Measurements from ENCODE around the gene TEC.

Gene TEC

DNA sequence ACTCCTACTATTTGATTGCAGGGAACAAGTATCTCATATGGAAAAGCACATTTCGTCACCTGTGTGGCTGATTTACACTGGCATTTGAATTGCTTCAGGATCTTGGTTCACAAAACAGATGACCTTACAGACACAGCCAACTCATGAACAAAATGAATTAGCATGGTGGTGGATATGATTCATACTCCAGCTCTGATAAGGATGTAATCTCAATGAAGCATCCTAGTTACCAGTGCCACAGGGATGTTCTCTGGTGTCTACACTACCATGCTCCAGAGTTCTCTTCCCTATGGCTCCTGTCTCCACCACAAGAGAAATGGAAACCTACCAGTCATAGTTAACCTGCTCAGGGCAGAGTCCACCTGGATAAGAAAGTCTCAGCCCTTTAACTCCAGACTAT lies 40.7 kb downstream of the TEC start:
- peaks cover 5% of the 10 kb centered on the region; the same call in 1 of the 2 replicates for H3K4me1 ChIP-seq (ENCODE audit: low read length)
- DNase-seq = no peak
- TF ChIP-seq, protein P1, sequence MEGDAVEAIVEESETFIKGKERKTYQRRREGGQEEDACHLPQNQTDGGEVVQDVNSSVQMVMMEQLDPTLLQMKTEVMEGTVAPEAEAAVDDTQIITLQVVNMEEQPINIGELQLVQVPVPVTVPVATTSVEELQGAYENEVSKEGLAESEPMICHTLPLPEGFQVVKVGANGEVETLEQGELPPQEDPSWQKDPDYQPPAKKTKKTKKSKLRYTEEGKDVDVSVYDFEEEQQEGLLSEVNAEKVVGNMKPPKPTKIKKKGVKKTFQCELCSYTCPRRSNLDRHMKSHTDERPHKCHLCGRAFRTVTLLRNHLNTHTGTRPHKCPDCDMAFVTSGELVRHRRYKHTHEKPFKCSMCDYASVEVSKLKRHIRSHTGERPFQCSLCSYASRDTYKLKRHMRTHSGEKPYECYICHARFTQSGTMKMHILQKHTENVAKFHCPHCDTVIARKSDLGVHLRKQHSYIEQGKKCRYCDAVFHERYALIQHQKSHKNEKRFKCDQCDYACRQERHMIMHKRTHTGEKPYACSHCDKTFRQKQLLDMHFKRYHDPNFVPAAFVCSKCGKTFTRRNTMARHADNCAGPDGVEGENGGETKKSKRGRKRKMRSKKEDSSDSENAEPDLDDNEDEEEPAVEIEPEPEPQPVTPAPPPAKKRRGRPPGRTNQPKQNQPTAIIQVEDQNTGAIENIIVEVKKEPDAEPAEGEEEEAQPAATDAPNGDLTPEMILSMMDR (IDR thresholded peaks at IDR 0.05; ENCODE audit: low read length) = no peak
- TF ChIP-seq EZH2 (optimal IDR thresholded peaks at IDR 0.05; ENCODE audit: low read depth, low read length) (no peak), EZH2phosphoT487 (IDR thresholded peaks at IDR 0.05; ENCODE audit: low read length) (no peak)

GRCh38 chr4:48227662-48228061 lies 42.0 kb downstream of the TEC start:
- no peaks in the 10 kb centered on the region for H4K20me1 ChIP-seq (ENCODE audit: insufficient read depth, low read length)
- H3K9me3 ChIP-seq (replicated peaks; ENCODE audit: insufficient read depth, low read length) = no peaks in the 10 kb centered on the region
- no peak overlapping the region for H3K9ac ChIP-seq (ENCODE audit: low read length)
- H3K27ac ChIP-seq (ENCODE audit: low read length) = no peak overlapping the region
- no peak for TF ChIP-seq EZH2 (optimal IDR thresholded peaks at IDR 0.05; ENCODE audit: low read depth, low read length)
- TF ChIP-seq EZH2phosphoT487 (IDR thresholded peaks at IDR 0.05; ENCODE audit: low read length) = no peak
- peaks cover 78% of the 10 kb centered on the region for H3K79me2 ChIP-seq (ENCODE audit: low read length)
- DNase-seq = no peak
- no peak overlapping the region for H3K4me2 ChIP-seq (ENCODE audit: low read depth, low read length)
- no peak overlapping the region for H2AFZ ChIP-seq (ENCODE audit: low read length)
- H3F3A ChIP-seq (ENCODE audit: insufficient read depth, low read length) = no peaks in the 10 kb centered on the region
- no peaks in the 10 kb centered on the region for H3K9me2 ChIP-seq (replicated peaks; ENCODE audit: insufficient read depth, low read length)
- H3K27me3 ChIP-seq (replicated peaks; ENCODE audit: insufficient read depth, low read length) = no peaks in the 10 kb centered on the region
- no peaks in the 10 kb centered on the region for H3K4me1 ChIP-seq (ENCODE audit: low read length)
- no peak overlapping the region for H3K4me3 ChIP-seq (ENCODE audit: low read length)
- 0 out of 2 replicates have a peak, but pooled peaks cover 6% of the 10 kb centered on the region for H3K36me3 ChIP-seq (replicated peaks; ENCODE audit: insufficient read depth, low read length)

More for the DNA sequence above, 40.7 kb downstream of the TEC start:
- Histone ChIP-seq H3K9me2 (replicated peaks; ENCODE audit: insufficient read depth, low read length) (no peaks in the 10 kb centered on the region), H2AFZ (ENCODE audit: low read length) (no peak overlapping the region), H3F3A (ENCODE audit: insufficient read depth, low read length) (no peaks in the 10 kb centered on the region), H4K20me1 (ENCODE audit: insufficient read depth, low read length) (no peaks in the 10 kb centered on the region), H3K27ac (ENCODE audit: low read length) (no peak overlapping the region), H3K27me3 (replicated peaks; ENCODE audit: insufficient read depth, low read length) (no peaks in the 10 kb centered on the region), H3K9me3 (replicated peaks; ENCODE audit: insufficient read depth, low read length) (no peaks in the 10 kb centered on the region), H3K4me3 (ENCODE audit: low read length) (no peak overlapping the region), H3K36me3 (replicated peaks; ENCODE audit: insufficient read depth, low read length) (0 out of 2 replicates have a peak, but pooled peaks cover 2% of the 10 kb centered on the region), H3K79me2 (ENCODE audit: low read length) (peaks cover 81% of the 10 kb centered on the region), H3K9ac (ENCODE audit: low read length) (no peak overlapping the region), H3K4me2 (ENCODE audit: low read depth, low read length) (no peak overlapping the region)

GRCh38 chr4:48226199-48226598 lies 43.4 kb downstream of the TEC start:
- no peaks in the 10 kb centered on the region for H3K4me1 ChIP-seq (ENCODE audit: low read length)
- H3K4me2 ChIP-seq (ENCODE audit: low read depth, low read length) = no peak overlapping the region
- no peak overlapping the region for H3K4me3 ChIP-seq (ENCODE audit: low read length)

More at GRCh38 chr4:48226199-48226598, 43.4 kb downstream of the TEC start:
- Histone ChIP-seq H3K79me2 (ENCODE audit: low read length) (peaks cover 80% of the 10 kb centered on the region), H2AFZ (ENCODE audit: low read length) (no peak overlapping the region), H3K27ac (ENCODE audit: low read length) (no peak overlapping the region), H3K9me3 (replicated peaks; ENCODE audit: insufficient read depth, low read length) (no peaks in the 10 kb centered on the region), H3F3A (ENCODE audit: insufficient read depth, low read length) (no peaks in the 10 kb centered on the region), H3K36me3 (replicated peaks; ENCODE audit: insufficient read depth, low read length) (0 out of 2 replicates have a peak, but pooled peaks cover 6% of the 10 kb centered on the region), H3K9me2 (replicated peaks; ENCODE audit: insufficient read depth, low read length) (no peaks in the 10 kb centered on the region), H4K20me1 (ENCODE audit: insufficient read depth, low read length) (no peaks in the 10 kb centered on the region), H3K9ac (ENCODE audit: low read length) (no peak overlapping the region), H3K27me3 (replicated peaks; ENCODE audit: insufficient read depth, low read length) (no peaks in the 10 kb centered on the region)
- no peak for DNase-seq
- TF ChIP-seq, protein P1 (IDR thresholded peaks at IDR 0.05; ENCODE audit: low read length) = no peak
- TF ChIP-seq EZH2 (optimal IDR thresholded peaks at IDR 0.05; ENCODE audit: low read depth, low read length) (no peak), EZH2phosphoT487 (IDR thresholded peaks at IDR 0.05; ENCODE audit: low read length) (no peak)

Data from MM.1S (cell line).